A549 (cell line): Measurements from ENCODE around the gene NPAS2.
A peak's percentile ranks its signal among the peaks of the same experiment; 100 is the strongest.

Experiments used
- ELK1 ChIP-seq: fragments of 150-350 bp; IDR thresholded peaks from 2 replicates; pipeline ENCODE4 v1.6.1; 2014; ENCODE audit warnings: low read depth, mild to moderate bottlenecking, low read length
- EP300 ChIP-seq, 2 experiments: fragments of >200 bp; sonication (Bioruptor Twin); formaldehyde crosslinking; IDR thresholded peaks; 2 replicates in 1 of 2; 3 replicates in 1 of 2; pipeline ENCODE4 v1.6.1; 2016 to 2017
- MAFK ChIP-seq: fragments of 450-650 bp; IDR thresholded peaks from 2 replicates; pipeline ENCODE4 v1.6.1; 2014; ENCODE audit not compliant: partially characterized antibody
- POLR2A ChIP-seq: IDR thresholded peaks from 2 replicates; pipeline ENCODE4 v1.6.1; 2012; ENCODE audit warnings: mild to moderate bottlenecking, low read length

- TF ChIP-seq ELK1 = no peak
- 0 out of 2 replicates have a peak, but pooled peaks have one; percentile 2 for TF ChIP-seq POLR2A
- no peak for TF ChIP-seq MAFK
- no peak for TF ChIP-seq EP300 (IDR thresholded peaks at IDR 0.05)
Measured at GRCh38 chr2:100818606-100819369, 1.2 kb upstream of the NPAS2 start.
